A549 treated with CORT108297 at 1 μM for 4 hours (cell line): ENCODE data around the gene PTPRM. TPM values are rescaled to one million over a fixed set of nuclear protein-coding genes. Genes with fewer than 3 reads are reported as not detected.

ENCODE experiments used
- total RNA-seq: library from RNA; stranded (reverse); fragments of 200-300 nt; extraction: Qiagen RNA extraction; gene quantifications from 5 replicates; pipeline ENCODE4 v1.2.3, GENCODE V29; 2022

The PTPRM gene
- total RNA-seq, result 27.4 to 34.1 TPM (median 33.3 TPM) in 5 replicates

DNA sequence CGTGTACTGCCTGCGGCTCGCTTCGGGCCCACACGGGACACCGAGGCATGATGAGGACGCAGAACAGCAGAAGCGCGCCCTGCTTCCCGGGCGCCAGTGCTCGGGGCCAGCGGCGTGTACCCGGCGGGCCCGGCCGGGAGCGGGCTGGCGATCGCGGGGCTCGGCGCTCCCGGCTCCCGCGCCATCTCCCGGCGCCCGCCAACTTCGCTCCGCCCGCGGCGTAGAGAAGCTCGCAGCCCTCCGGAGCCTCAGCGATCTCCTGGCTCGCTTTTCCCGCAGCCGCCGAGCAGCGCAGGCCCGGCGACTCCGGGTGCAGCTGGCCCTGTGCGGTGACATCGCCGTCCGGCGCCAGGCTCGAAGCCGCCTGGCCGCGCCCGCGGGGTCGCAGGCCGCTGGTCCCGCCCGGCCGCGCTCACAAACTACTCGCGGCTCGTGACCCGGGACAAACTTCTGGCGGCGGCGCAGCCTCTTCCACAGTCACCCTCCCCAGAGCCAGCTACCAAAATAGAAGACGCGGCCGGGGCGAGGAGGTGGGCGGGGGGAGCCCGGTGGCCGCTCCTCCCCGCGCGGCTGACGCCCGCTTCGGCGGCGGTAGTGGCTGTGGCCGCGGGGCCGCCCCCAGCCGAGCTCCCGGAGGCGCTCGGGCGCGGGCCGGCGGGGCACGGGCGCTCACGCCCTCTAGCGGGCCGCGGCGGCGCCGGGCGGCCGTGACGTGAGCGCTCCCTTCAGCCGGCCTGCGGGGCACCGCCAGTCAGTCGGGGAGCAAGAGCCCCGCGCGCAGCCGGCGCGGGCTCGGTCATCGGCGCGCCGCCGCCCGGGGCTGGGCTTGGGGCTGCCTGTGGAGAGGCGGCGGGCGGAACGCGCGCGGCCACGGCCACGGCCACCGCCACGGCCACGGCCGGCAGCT, at the start of gene PTPRM:
Gene PTPRM, plus strand, starts transcription at position 750 of the 907 bp plus-strand sequence. CDS start 503 bp downstream, outside the sequence.

